Activated CD4-positive, alpha-beta memory T cell treated with anti-CD3 and anti-CD28 coated beads, Interleukin-2, amount 10 ng/mL, durations not matched to agents 7 days and 5 days (primary cell): ENCODE results near the gene HSPG2. TPM values are rescaled to one million over a fixed set of nuclear protein-coding genes. Genes with fewer than 3 reads are reported as not detected.

Experiments used
- CTCF ChIA-PET: fragments of 350-600 bp; sonication (Branson Sonifier 250); formaldehyde crosslinking; loops from one replicate; lab custom pipeline; 2021; ENCODE audit warnings: antibody characterized with exemption, inconsistent platforms; lab: Charles Lee
- POLR2A ChIA-PET: fragments of 350-600 bp; sonication (Branson Sonifier 250); formaldehyde crosslinking; loops from one replicate; lab custom pipeline; 2021; ENCODE audit warnings: antibody characterized with exemption; lab: Charles Lee
- DNase-seq: peaks from one replicate; pipeline ENCODE4 v3.0.0-alpha.2; 2020
- H3K27ac Mint-ChIP-seq: one replicate; pipeline ENCODE4 v1.8.0; 2021; ENCODE audit warnings: mild to moderate bottlenecking, mixed read lengths
- H3K27me3 Mint-ChIP-seq: one replicate; pipeline ENCODE4 v1.8.0; 2021; ENCODE audit warnings: mixed read lengths
- H3K36me3 Mint-ChIP-seq: one replicate; pipeline ENCODE4 v1.8.0; 2021; ENCODE audit warnings: low read depth, mixed read lengths
- H3K4me1 Mint-ChIP-seq: one replicate; pipeline ENCODE4 v1.8.0; 2021; ENCODE audit warnings: mixed read lengths
- H3K4me3 Mint-ChIP-seq: one replicate; pipeline ENCODE4 v1.8.0; 2021; ENCODE audit warnings: mild to moderate bottlenecking, mixed read lengths
- H3K9me3 Mint-ChIP-seq: one replicate; pipeline ENCODE4 v1.8.0; 2021; ENCODE audit warnings: mixed read lengths
- total RNA-seq, 2 experiments: library from RNA; stranded (reverse); gene quantifications; one replicate each; pipeline ENCODE4 v1.2.3, GENCODE V29; 2021

The HSPG2 gene
- total RNA-seq, 2 experiments from 2014 or later = 1.0 to 1.2 TPM

DNA sequence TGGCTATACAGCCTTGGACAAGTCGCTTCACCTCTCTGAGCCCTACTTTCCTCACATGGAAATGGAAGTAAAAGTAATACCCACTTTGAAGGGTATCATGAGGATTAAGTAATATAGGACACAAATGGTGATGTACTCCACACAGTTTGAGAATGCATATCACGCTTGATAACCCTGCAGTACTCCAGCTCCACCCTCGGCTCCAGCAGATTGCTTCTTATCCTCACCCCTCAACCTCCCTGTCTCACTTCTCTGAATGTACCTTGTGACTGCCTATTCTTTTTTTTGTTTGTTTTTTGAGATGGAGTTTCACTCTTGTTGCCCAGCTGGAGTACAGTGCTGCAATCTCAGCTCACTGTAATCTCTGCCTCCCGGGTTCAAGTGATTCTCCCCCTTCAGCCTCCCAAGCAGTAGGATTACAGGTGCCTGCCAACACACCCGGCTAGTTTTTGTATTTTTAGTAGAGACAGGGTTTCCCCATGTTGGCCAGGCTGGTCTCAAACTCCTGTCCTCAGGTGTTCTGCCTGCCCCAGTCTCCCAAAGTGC lies 69.6 kb downstream of the HSPG2 start:
- Mint-ChIP-seq H3K27ac (no peak overlapping the region), H3K4me3 (no peak overlapping the region), H3K27me3 (no peaks in the 10 kb centered on the region), H3K4me1 (no peaks in the 10 kb centered on the region), H3K9me3 (no peaks in the 10 kb centered on the region), H3K36me3 (no peaks in the 10 kb centered on the region)
- no peak for DNase-seq
- ChIA-PET CTCF (no interaction called here), POLR2A (no interaction called here)

DNA sequence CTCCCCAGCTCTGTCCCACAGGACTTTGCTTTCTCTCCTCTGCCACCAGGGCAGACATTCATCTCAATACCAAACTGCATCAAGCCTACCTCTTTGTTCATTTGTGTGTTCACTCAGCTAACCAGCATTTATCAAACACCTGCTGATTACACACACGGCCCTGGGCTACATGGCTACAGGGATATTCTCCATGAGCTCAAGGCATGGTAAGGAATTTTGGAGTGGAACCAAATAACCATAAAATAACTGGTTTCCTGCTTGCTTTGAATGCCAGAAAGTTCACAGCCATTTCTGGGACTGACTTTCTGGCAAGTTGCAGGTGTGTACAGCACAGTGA lies 70.4 kb downstream of the HSPG2 start:
- ChIA-PET CTCF (interaction anchor here (0.6 kb wide), 2 partner anchors 255 to 314 kb away, joined by 3 read pairs; no protein-coding TSS in a partner anchor), POLR2A (no interaction called here)
- Mint-ChIP-seq H3K27ac (no peak overlapping the region), H3K27me3 (no peaks in the 10 kb centered on the region), H3K4me3 (no peak overlapping the region), H3K36me3 (no peaks in the 10 kb centered on the region), H3K4me1 (no peaks in the 10 kb centered on the region), H3K9me3 (no peaks in the 10 kb centered on the region)
- DNase-seq = no peak

DNA sequence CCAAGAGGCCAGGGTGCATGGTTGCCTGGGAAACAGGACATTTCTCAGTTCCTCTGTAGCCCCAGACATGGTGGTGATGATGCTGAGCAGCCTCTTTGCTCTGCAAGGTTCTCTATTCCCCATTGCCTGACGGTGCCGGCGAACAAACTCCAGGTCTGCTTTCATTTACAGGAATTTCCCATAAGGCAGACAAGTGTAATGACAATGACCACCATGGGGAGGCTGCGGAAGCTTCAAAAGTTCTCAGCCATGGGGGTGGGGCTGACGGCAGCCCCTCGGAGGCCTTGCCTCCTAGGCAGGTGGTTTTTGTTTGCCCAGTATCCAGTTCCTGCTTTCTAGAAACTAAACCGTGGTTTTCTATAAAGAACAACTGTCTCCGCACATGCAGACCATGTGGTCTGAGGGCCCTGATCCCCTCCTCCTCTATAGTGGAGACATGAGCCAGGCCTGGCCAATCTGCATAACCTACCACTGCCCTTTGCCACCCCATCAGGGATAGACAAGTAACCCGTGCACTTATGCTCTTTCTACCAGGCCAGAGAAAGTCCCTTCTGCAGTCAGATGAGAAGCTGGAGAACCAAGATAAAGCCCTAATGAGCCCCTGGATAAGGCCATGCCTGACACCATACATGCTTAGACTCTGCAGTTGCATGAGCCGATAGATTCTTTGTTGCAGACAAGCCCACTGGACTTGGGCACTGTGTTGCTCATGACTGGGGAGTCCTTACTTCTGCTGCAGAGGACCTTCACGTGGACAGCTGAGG lies 71.0 kb downstream of the HSPG2 start:
- DNase-seq = no peak
- H3K9me3 Mint-ChIP-seq = no peaks in the 10 kb centered on the region
- POLR2A ChIA-PET = no interaction called here
- H3K4me3 Mint-ChIP-seq = no peak overlapping the region
- no peak overlapping the region for H3K27ac Mint-ChIP-seq
- H3K36me3 Mint-ChIP-seq = no peaks in the 10 kb centered on the region
- H3K4me1 Mint-ChIP-seq = no peaks in the 10 kb centered on the region
- H3K27me3 Mint-ChIP-seq = no peaks in the 10 kb centered on the region
- CTCF ChIA-PET = interaction anchor here (0.6 kb wide), 2 partner anchors 255 to 315 kb away, joined by 3 read pairs; no protein-coding TSS in a partner anchor

DNA sequence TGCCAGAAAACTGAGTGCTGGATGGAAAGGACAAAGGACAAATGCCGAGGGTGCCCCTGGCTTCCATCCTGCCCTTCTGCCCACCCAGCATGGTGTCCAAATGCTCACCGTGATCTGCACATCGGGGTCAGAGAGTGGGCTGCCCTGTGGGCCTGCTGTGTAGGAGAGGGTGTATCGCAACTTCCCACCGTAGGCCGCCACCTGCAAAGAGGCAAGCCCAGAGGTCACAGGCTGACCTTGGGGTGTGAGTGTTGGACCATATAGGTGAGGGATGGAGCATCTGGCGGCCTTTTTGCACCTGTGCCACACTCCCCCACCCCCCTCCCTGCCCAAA lies 71.5 kb downstream of the HSPG2 start:
- Mint-ChIP-seq H3K4me1 (no peaks in the 10 kb centered on the region), H3K27ac (no peak overlapping the region), H3K36me3 (no peaks in the 10 kb centered on the region), H3K4me3 (no peak overlapping the region), H3K9me3 (no peaks in the 10 kb centered on the region), H3K27me3 (no peaks in the 10 kb centered on the region)
- ChIA-PET POLR2A (no interaction called here), CTCF (no interaction called here)
- no peak for DNase-seq

DNA sequence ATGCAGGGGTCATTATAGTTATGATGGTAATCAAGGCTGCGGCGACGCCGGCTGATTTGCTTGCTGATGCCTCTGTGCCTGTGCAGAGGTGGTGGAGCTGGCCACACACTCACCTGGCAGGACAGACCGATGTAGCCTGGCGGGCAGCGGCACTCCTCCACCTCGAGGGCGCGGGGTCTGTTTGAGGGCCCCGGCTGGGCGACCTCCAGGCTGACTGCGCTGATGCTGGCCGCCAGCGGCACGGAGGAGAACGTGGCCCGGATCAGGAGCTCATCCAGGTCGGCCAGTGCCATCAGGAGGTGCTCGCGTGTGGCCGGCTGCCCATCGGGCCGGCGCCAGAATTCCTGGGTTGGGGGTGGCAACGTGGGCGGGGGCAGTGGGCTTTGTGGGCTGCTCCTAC lies 72.4 kb downstream of the HSPG2 start:
- POLR2A ChIA-PET = no interaction called here
- no peaks in the 10 kb centered on the region for H3K9me3 Mint-ChIP-seq
- no peak overlapping the region for H3K27ac Mint-ChIP-seq
- CTCF ChIA-PET = no interaction called here
- no peak overlapping the region for H3K4me3 Mint-ChIP-seq
- no peaks in the 10 kb centered on the region for H3K36me3 Mint-ChIP-seq
- DNase-seq = no peak
- no peaks in the 10 kb centered on the region for H3K27me3 Mint-ChIP-seq
- H3K4me1 Mint-ChIP-seq = no peaks in the 10 kb centered on the region

DNA sequence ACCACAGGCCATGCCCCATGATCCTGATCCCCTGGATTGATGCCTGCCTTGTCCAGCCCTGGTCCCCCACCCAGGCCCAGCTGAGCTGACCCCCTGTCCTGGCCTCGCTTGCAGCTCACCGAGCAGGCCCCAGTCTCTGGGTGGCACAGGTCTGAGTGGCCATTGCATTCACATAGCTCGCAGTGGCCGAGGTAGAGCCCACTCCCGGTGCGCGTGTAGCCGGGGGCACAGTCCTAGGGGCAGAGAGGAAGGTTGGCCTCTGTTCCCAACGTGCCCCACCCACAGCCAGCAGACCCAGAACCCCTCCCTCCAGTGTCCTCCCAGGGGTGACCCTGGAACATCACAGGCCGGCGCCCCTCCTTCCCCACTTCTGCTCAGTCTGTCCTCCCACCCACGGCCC lies 73.1 kb downstream of the HSPG2 start:
- no peak overlapping the region for H3K4me3 Mint-ChIP-seq

DNA sequence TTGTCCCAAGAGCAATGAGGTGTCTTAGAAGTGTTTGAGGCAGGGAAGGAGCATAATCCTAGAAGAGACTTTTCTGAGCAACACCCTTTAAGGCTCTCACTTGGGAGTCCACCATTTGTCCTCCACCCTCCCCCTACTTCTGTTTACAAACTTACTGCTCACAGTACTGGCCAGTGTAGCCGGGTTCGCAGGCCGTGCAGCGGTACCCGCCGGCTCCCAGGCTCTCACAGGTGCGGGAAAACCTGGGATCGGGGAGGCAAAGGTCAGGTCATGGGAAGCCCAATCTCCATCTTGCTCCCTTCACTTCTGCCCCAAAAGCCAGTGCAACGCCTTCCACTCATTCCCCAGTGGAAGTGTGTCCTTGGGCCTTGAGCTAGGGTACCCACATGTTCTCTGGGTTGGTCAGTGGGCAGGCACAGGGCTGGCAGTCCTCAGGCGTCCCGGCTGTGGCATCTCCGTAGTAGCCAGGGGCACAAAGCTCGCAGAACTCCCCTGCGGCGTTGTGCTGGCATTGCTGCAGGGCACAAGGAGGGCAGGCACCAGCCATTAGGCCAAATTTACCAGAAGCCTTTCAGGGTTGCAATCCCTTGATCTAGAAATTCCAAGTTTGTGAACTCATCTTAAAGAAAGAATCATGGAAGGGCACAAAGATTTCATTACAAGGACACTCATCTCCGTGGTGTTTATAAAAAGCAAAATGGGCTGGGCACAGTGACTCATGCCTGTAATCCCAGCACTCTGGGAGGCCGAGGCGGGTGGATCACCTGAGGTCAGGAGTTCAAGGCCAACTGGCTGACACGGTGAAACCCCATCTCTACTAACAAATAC lies 75.3 kb downstream of the HSPG2 start:
- Mint-ChIP-seq H3K27ac (no peak overlapping the region), H3K9me3 (no peaks in the 10 kb centered on the region), H3K4me1 (peaks cover 9% of the 10 kb centered on the region), H3K36me3 (no peaks in the 10 kb centered on the region), H3K27me3 (no peaks in the 10 kb centered on the region), H3K4me3 (no peak overlapping the region)
- POLR2A ChIA-PET = no interaction called here
- CTCF ChIA-PET = no interaction called here
- no peak for DNase-seq

More for the DNA sequence above, 73.1 kb downstream of the HSPG2 start:
- Mint-ChIP-seq H3K4me1 (no peaks in the 10 kb centered on the region), H3K9me3 (no peaks in the 10 kb centered on the region), H3K27ac (no peak overlapping the region), H3K27me3 (no peaks in the 10 kb centered on the region), H3K36me3 (no peaks in the 10 kb centered on the region)
- ChIA-PET CTCF (interaction anchor here (0.7 kb wide), 1 partner anchor 354 kb away, joined by 4 read pairs; no protein-coding TSS in a partner anchor), POLR2A (no interaction called here)
- no peak for DNase-seq

DNA sequence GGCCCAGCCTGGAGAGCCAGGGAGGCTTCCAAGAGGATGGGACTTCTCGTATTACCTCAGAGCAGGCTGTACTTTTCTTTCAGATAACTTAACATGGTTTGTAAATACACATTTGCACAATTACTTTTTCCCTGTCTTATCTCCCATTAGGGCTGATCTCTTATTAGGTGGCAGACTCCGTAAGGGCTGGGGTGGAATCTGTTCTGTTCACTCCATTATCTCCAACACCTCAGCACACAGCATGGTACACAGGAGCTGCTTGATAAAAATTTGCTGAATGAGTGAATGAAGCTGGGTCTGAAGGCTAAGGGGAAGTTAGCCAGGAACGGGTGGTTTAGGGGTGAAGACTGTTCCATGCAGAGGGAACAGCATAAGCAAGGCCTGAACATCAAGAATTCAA lies 76.1 kb downstream of the HSPG2 start:
- Mint-ChIP-seq H3K9me3 (no peaks in the 10 kb centered on the region), H3K27ac (no peak overlapping the region), H3K4me1 (peaks cover 9% of the 10 kb centered on the region), H3K27me3 (no peaks in the 10 kb centered on the region), H3K36me3 (no peaks in the 10 kb centered on the region), H3K4me3 (no peak overlapping the region)
- CTCF ChIA-PET = no interaction called here
- no peak for DNase-seq
- POLR2A ChIA-PET = no interaction called here

DNA sequence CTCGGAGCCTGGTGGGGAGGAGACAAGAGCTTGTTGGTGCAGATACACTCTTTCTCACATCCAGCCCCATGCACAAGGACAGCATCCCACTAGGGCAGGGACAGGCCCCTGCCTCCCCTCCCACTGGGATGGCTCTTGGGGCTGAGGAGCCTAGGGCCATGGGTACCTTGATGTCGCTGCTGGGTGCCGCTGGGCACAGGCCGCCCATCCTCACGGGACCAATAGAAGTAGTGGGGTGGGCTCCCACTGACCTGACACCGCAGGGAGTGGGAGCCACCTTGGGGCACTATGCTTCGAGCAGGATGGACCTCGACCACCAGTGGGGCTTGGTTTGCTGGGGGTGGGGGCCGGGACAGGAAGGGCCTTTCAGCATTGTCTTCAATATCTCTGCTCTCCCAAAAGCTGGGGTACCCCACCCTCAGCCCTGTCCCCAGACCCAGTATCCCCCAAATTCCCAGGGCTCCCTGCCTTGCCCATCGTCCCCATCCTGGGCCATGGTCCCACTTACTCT lies 77.4 kb downstream of the HSPG2 start:
- Mint-ChIP-seq H3K9me3 (no peaks in the 10 kb centered on the region), H3K27ac (no peak overlapping the region), H3K4me1 (peaks cover 9% of the 10 kb centered on the region), H3K27me3 (no peaks in the 10 kb centered on the region), H3K36me3 (no peaks in the 10 kb centered on the region), H3K4me3 (no peak overlapping the region)
- POLR2A ChIA-PET = no interaction called here
- CTCF ChIA-PET = no interaction called here
- DNase-seq = no peak

DNA sequence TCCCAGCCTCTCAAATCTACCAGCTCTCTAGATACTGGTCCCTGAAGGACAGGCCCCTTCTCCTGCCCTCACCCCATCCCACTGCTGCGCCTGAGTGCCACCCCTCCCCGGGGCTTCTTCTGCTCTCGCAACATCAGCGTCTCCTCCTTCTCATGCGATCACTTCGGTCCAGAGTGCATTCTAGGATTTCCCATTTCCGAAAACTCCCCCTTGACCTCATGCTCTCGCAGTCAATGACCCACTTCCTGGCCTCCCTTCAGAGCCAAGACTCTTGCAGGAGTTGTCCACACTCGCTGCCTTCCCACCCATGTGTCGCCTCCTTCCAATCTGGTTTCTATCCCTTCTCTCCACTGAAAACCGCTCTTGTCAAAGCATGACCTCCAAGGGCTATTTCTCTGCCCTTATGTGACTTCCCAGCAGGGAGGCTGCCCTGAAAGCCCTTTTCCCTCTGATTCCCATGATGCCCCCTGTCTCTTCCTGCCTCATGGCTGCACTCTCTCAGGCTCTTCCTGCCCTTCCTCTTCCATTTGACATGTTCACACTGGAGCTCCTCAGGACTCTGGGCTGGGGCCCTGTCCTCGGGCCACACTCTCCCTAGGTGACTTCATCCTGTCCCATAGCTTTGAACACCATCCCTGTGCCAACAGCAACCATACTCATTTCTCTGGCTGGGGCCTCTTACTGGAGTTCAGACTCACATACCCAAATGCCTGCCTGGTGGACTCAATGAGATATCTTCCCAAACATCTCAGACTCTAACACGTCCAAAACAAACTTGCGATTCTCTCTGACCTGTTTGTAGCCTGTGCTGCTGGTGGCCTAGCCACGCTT lies 79.1 kb downstream of the HSPG2 start:
- Mint-ChIP-seq H3K4me1 (peaks cover 12% of the 10 kb centered on the region), H3K27ac (no peak overlapping the region), H3K36me3 (no peaks in the 10 kb centered on the region), H3K9me3 (no peaks in the 10 kb centered on the region), H3K27me3 (no peaks in the 10 kb centered on the region), H3K4me3 (no peak overlapping the region)
- DNase-seq = no peak
- POLR2A ChIA-PET = no interaction called here
- CTCF ChIA-PET = no interaction called here

DNA sequence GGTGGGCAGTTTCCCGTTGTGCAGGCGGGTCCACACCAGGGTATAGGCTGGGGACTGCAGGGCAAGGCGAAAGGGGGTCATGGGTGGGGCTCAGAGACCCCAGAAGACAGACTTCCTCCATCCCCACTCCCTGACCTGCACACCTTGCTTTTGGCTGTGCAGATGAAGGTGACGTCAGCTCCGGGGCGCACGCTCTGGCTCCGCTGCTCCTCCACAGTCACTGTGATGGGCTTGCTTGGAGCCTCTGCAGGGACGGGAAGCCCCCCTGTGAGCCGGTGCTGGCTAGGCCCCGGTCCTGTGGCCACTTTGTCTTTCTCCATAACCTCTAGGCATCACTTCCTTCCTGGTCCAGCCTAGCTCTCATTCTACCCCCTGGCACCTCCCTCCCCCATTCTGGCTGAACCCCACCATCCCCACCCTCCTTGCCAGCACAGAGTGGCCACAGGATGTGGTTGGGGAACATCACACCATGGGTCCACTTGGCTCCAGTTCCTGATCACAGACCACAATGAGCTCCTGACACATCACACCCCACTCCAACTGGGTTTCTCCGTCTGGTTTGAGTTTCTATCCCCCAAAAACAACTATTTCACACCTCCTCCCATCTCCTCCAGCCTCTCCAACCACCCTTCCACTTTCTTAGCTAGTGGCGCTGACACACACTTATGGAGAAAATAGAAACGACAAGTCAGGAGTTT lies 79.8 kb downstream of the HSPG2 start:
- Mint-ChIP-seq H3K9me3 (no peaks in the 10 kb centered on the region), H3K4me3 (no peak overlapping the region), H3K36me3 (no peaks in the 10 kb centered on the region), H3K27ac (no peak overlapping the region), H3K4me1 (peaks cover 14% of the 10 kb centered on the region), H3K27me3 (no peaks in the 10 kb centered on the region)
- CTCF ChIA-PET = no interaction called here
- DNase-seq = no peak
- POLR2A ChIA-PET = no interaction called here

DNA sequence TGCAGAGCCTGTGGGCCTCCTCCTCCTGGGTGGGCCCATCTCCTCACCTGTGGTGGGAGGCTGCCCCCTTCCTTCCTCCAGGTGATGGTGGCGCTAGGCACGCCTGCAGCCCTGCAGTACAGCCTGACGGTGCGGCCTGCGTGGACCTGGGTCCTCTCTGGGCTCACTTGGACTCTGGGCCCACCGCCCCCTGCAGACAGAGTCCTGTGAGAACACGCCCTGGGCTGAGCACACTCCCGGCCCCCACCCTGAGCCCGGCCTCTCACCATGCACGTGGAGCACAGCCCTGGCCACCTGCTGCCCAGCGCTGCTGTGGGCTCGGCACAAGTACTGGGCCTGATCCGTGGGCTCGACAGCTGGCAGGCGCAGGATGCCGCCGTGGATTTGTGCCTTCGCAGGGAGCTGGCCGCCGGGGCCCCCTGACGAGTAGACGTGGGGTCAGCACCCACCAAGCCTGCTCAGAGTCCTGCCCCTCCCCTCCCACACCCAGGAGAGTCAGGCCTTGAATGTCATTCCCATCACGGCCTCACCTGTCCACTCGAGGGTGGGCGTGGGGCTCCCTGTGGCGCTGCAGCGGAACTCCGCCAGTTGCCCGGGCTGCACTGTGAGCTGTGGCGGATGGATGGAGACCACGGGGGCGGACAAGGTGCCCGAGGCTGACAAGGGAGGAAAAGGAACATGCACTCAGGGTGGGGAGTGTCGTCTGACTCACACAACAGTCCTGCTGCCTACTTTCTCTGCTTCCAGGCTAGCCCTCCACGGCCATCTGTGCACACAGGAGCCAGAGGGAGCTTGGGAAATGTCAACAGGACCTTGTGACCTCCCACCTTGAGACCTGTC lies 81.6 kb downstream of the HSPG2 start:
- ChIA-PET CTCF (no interaction called here), POLR2A (no interaction called here)
- Mint-ChIP-seq H3K36me3 (no peaks in the 10 kb centered on the region), H3K27ac (no peak overlapping the region), H3K4me1 (peaks cover 17% of the 10 kb centered on the region), H3K4me3 (no peak overlapping the region), H3K27me3 (no peaks in the 10 kb centered on the region), H3K9me3 (no peaks in the 10 kb centered on the region)
- DNase-seq = no peak
